ENCODE results near the gene COL4A6.

The COL4A6 gene

GRCh38 chrX:108131471-108131870 lies 306.8 kb downstream of the COL4A6 start:
- no peak overlapping the region for H2AFZ ChIP-seq (ENCODE audit: low read length, unreplicated experiment)
- peaks cover 13% of the 10 kb centered on the region for H3K4me1 ChIP-seq (ENCODE audit: control insufficient read depth, insufficient read depth, low read length, unreplicated experiment)
- H3K27ac ChIP-seq (ENCODE audit: low read depth, low read length): peak overlapping the region; percentile 39; the same call in 1 of the 2 replicates
- no peak overlapping the region; the same call in 1 of the 2 replicates for H3K4me3 ChIP-seq (ENCODE audit: low read depth, low read length)
- H3K79me2 ChIP-seq (ENCODE audit: control insufficient read depth, insufficient read depth, low read length, unreplicated experiment): no peaks in the 10 kb centered on the region
- H3K27me3 ChIP-seq (ENCODE audit: insufficient read depth, low read length): no peaks in the 10 kb centered on the region
- no peaks in the 10 kb centered on the region for H3K36me3 ChIP-seq (ENCODE audit: insufficient read depth, low read length)

GRCh38 chrX:108130889-108131288 lies 307.3 kb downstream of the COL4A6 start:
- Histone ChIP-seq H3K36me3 (ENCODE audit: insufficient read depth, low read length) (no peaks in the 10 kb centered on the region), H3K4me1 (ENCODE audit: control insufficient read depth, insufficient read depth, low read length, unreplicated experiment) (peaks cover 13% of the 10 kb centered on the region), H3K4me3 (ENCODE audit: low read depth, low read length) (no peak overlapping the region), H3K79me2 (ENCODE audit: control insufficient read depth, insufficient read depth, low read length, unreplicated experiment) (no peaks in the 10 kb centered on the region), H3K27ac (ENCODE audit: low read depth, low read length) (peak overlapping the region; percentile 39; the same call in 1 of the 2 replicates), H3K27me3 (ENCODE audit: insufficient read depth, low read length) (no peaks in the 10 kb centered on the region), H2AFZ (ENCODE audit: low read length, unreplicated experiment) (no peak overlapping the region)

- Histone ChIP-seq H3K36me3 (ENCODE audit: insufficient read depth, low read length) (no peaks in the 10 kb centered on the region), H2AFZ (ENCODE audit: low read length, unreplicated experiment) (no peak overlapping the region), H3K79me2 (ENCODE audit: control insufficient read depth, insufficient read depth, low read length, unreplicated experiment) (no peaks in the 10 kb centered on the region), H3K27me3 (ENCODE audit: insufficient read depth, low read length) (no peaks in the 10 kb centered on the region), H3K4me1 (ENCODE audit: control insufficient read depth, insufficient read depth, low read length, unreplicated experiment) (peaks cover 13% of the 10 kb centered on the region), H3K4me3 (ENCODE audit: low read depth, low read length) (no peak overlapping the region), H3K27ac (ENCODE audit: low read depth, low read length) (no peak overlapping the region)
Observed at GRCh38 chrX:108127152-108127551, 311.1 kb downstream of the COL4A6 start.

- Histone ChIP-seq H3K4me1 (ENCODE audit: control insufficient read depth, insufficient read depth, low read length, unreplicated experiment) (peaks cover 9% of the 10 kb centered on the region), H3K4me3 (ENCODE audit: low read depth, low read length) (no peak overlapping the region), H3K79me2 (ENCODE audit: control insufficient read depth, insufficient read depth, low read length, unreplicated experiment) (no peaks in the 10 kb centered on the region), H3K27ac (ENCODE audit: low read depth, low read length) (no peak overlapping the region), H2AFZ (ENCODE audit: low read length, unreplicated experiment) (no peak overlapping the region), H3K36me3 (ENCODE audit: insufficient read depth, low read length) (no peaks in the 10 kb centered on the region), H3K27me3 (ENCODE audit: insufficient read depth, low read length) (no peaks in the 10 kb centered on the region)
Observed at GRCh38 chrX:108126661-108127060, 311.6 kb downstream of the COL4A6 start.

- Histone ChIP-seq H2AFZ (ENCODE audit: low read length, unreplicated experiment) (no peak overlapping the region), H3K4me1 (ENCODE audit: control insufficient read depth, insufficient read depth, low read length, unreplicated experiment) (no peaks in the 10 kb centered on the region), H3K79me2 (ENCODE audit: control insufficient read depth, insufficient read depth, low read length, unreplicated experiment) (no peaks in the 10 kb centered on the region), H3K36me3 (ENCODE audit: insufficient read depth, low read length) (no peaks in the 10 kb centered on the region), H3K4me3 (ENCODE audit: low read depth, low read length) (no peak overlapping the region), H3K27me3 (ENCODE audit: insufficient read depth, low read length) (no peaks in the 10 kb centered on the region), H3K27ac (ENCODE audit: low read depth, low read length) (no peak overlapping the region)
Observed at GRCh38 chrX:108123591-108124366, 314.4 kb downstream of the COL4A6 start.

GRCh38 chrX:108122748-108123147 lies 315.5 kb downstream of the COL4A6 start:
- Histone ChIP-seq H3K79me2 (ENCODE audit: control insufficient read depth, insufficient read depth, low read length, unreplicated experiment) (no peaks in the 10 kb centered on the region), H3K27me3 (ENCODE audit: insufficient read depth, low read length) (no peaks in the 10 kb centered on the region), H3K36me3 (ENCODE audit: insufficient read depth, low read length) (no peaks in the 10 kb centered on the region), H3K4me1 (ENCODE audit: control insufficient read depth, insufficient read depth, low read length, unreplicated experiment) (no peaks in the 10 kb centered on the region), H2AFZ (ENCODE audit: low read length, unreplicated experiment) (no peak overlapping the region), H3K4me3 (ENCODE audit: low read depth, low read length) (no peak overlapping the region), H3K27ac (ENCODE audit: low read depth, low read length) (no peak overlapping the region)

GRCh38 chrX:108121291-108121690 lies 316.9 kb downstream of the COL4A6 start:
- Histone ChIP-seq H3K27me3 (ENCODE audit: insufficient read depth, low read length) (no peaks in the 10 kb centered on the region), H3K4me1 (ENCODE audit: control insufficient read depth, insufficient read depth, low read length, unreplicated experiment) (no peaks in the 10 kb centered on the region), H3K4me3 (ENCODE audit: low read depth, low read length) (no peak overlapping the region), H3K27ac (ENCODE audit: low read depth, low read length) (no peak overlapping the region), H3K36me3 (ENCODE audit: insufficient read depth, low read length) (no peaks in the 10 kb centered on the region), H3K79me2 (ENCODE audit: control insufficient read depth, insufficient read depth, low read length, unreplicated experiment) (no peaks in the 10 kb centered on the region), H2AFZ (ENCODE audit: low read length, unreplicated experiment) (no peak overlapping the region)

GRCh38 chrX:108117988-108118387 lies 320.2 kb downstream of the COL4A6 start:
- no peaks in the 10 kb centered on the region for H3K79me2 ChIP-seq (ENCODE audit: control insufficient read depth, insufficient read depth, low read length, unreplicated experiment)
- H3K4me1 ChIP-seq (ENCODE audit: control insufficient read depth, insufficient read depth, low read length, unreplicated experiment): no peaks in the 10 kb centered on the region
- no peak overlapping the region for H2AFZ ChIP-seq (ENCODE audit: low read length, unreplicated experiment)
- no peaks in the 10 kb centered on the region for H3K27me3 ChIP-seq (ENCODE audit: insufficient read depth, low read length)
- no peaks in the 10 kb centered on the region for H3K36me3 ChIP-seq (ENCODE audit: insufficient read depth, low read length)
- H3K27ac ChIP-seq (ENCODE audit: low read depth, low read length): no peak overlapping the region
- no peak overlapping the region for H3K4me3 ChIP-seq (ENCODE audit: low read depth, low read length)

GRCh38 chrX:108114541-108114940 lies 323.7 kb downstream of the COL4A6 start:
- Histone ChIP-seq H2AFZ (ENCODE audit: low read length, unreplicated experiment) (no peak overlapping the region), H3K4me1 (ENCODE audit: control insufficient read depth, insufficient read depth, low read length, unreplicated experiment) (no peaks in the 10 kb centered on the region), H3K36me3 (ENCODE audit: insufficient read depth, low read length) (no peaks in the 10 kb centered on the region), H3K79me2 (ENCODE audit: control insufficient read depth, insufficient read depth, low read length, unreplicated experiment) (no peaks in the 10 kb centered on the region), H3K4me3 (ENCODE audit: low read depth, low read length) (no peak overlapping the region), H3K27me3 (ENCODE audit: insufficient read depth, low read length) (no peaks in the 10 kb centered on the region), H3K27ac (ENCODE audit: low read depth, low read length) (no peak overlapping the region)

Data from ACC112 (cell line).